Natural killer cell (primary cell): ENCODE measurements around the gene GMPR2. TPM values are rescaled to one million over a fixed set of nuclear protein-coding genes. Genes with fewer than 3 reads are reported as not detected.

Experiments
- ATAC-seq, 3 donors: fragments of 150-1000 bp in 2 of 3; fragments of 200-7000 bp in 1 of 3; cut with Tn5 transposase; 1 replicate in 1 of 3; 2 replicates in 2 of 3; pipeline ENCODE4 v1.10.0; 2021; ENCODE audit warnings: mild to moderate bottlenecking in 2 of 3, moderate library complexity in 2 of 3
- DNase-seq, 2 donors: peaks; one replicate each; pipeline versions ENCODE4 v3.0.0 to v3.0.0-alpha.2; 2013 to 2021; ENCODE audit warnings: mixed read lengths in 1 of 2
- H3K27ac ChIP-seq: one replicate; pipeline ENCODE4 v1.5.1; 2013; ENCODE audit warnings: mild to moderate bottlenecking, low read length
- H3K27me3 ChIP-seq: one replicate; pipeline ENCODE4 v1.6.1; 2013; ENCODE audit warnings: low read length; ENCODE audit not compliant: control insufficient read depth, insufficient read depth
- H3K36me3 ChIP-seq: one replicate; pipeline ENCODE4 v1.6.1; 2013; ENCODE audit warnings: low read length; ENCODE audit not compliant: control insufficient read depth, insufficient read depth
- H3K4me1 ChIP-seq: one replicate; pipeline ENCODE4 v1.6.1; 2013; ENCODE audit warnings: low read length; ENCODE audit not compliant: control insufficient read depth, insufficient read depth
- H3K4me3 ChIP-seq: one replicate; pipeline ENCODE4 v1.5.1; 2013; ENCODE audit warnings: low read length
- H3K9me3 ChIP-seq: one replicate; pipeline ENCODE4 v1.6.1; 2013; ENCODE audit warnings: low read length; ENCODE audit not compliant: control insufficient read depth, insufficient read depth
- H3K27ac Mint-ChIP-seq, 2 donors: one replicate each; pipeline ENCODE4 v1.8.0; 2022; ENCODE audit warnings: mild to moderate bottlenecking in 2 of 2, mixed read lengths in 2 of 2, moderate library complexity in 1 of 2
- H3K27me3 Mint-ChIP-seq, 2 donors: one replicate each; pipeline ENCODE4 v1.8.0; 2022; ENCODE audit warnings: low read depth in 2 of 2, mixed read lengths in 2 of 2
- H3K36me3 Mint-ChIP-seq: one replicate; pipeline ENCODE4 v1.8.0; 2022; ENCODE audit warnings: mixed read lengths
- H3K4me1 Mint-ChIP-seq, 2 donors: one replicate each; pipeline ENCODE4 v1.8.0; 2022; ENCODE audit warnings: mixed read lengths in 2 of 2
- H3K4me3 Mint-ChIP-seq: one replicate; pipeline ENCODE4 v1.8.0; 2022; ENCODE audit warnings: mild to moderate bottlenecking, moderate library complexity, mixed read lengths
- H3K9me3 Mint-ChIP-seq, 2 donors: one replicate each; pipeline ENCODE4 v1.8.0; 2022; ENCODE audit warnings: mixed read lengths in 2 of 2
- WGBS: methylation state at CpG from one replicate; pipeline ENCODE4 v1.1.7; 2013; ENCODE audit warnings: missing lambda C conversion rate; ENCODE audit not compliant: insufficient coverage; 5-methylcytosine and 5-hydroxymethylcytosine counted together
- intact Hi-C: fragments of 100-400 bp; cut with micrococcal nuclease; formaldehyde crosslinking; loops from one replicate; pipeline ENCODE4 v1.14.2; 2022
- total RNA-seq, 4 donors: library from RNA; stranded (reverse); fragments of 120-200 nt in 1 of 4; gene quantifications; one replicate each; pipeline versions ENCODE4 v1.2.3 to v1.2.4, GENCODE V29; 2013 to 2022
- TF ChIP-seq, protein P1 (sequence below): fragments of 200-600 bp; IDR thresholded peaks from one replicate; pipeline ENCODE4 v1.8.0; 2022; ENCODE audit warnings: antibody characterized with exemption

GMPR2 gene
- total RNA-seq, 3 donors from 2014 or later (not counting 1 experiment from before 2014, with no cell fraction given) = 46.5 to 63.3 (median 53.3) TPM

DNA sequence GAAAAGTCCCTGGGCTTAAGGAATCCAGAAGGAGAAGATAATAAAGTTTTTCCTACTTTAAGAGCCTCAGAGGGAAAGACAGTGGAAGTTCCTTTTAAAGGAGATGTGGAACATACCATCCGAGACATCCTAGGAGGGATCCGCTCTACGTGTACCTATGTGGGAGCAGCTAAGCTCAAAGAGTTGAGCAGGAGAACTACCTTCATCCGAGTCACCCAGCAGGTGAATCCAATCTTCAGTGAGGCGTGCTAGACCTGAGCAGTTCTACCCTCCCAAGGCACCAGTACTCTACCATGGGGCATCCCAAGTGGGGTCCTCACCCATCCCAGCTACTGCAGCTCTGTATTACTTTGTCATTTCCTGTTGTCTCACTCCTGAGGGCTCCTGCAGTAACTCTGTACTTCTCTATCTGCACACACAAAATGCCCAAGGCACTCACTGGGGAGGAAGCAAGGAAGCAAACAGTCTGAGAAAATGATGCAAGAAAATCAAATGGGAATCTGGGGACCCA is 5.9 kb downstream of the GMPR2 start:
- H3K4me3 Mint-ChIP-seq = no peak overlapping the region
- H3K9me3 Mint-ChIP-seq = no peaks in the 10 kb centered on the region
- intact Hi-C loops = no loop called here
- Histone ChIP-seq H3K9me3 (no peaks in the 10 kb centered on the region), H3K36me3 (peaks cover 66% of the 10 kb centered on the region), H3K27ac (no peak overlapping the region), H3K4me1 (peaks cover 32% of the 10 kb centered on the region), H3K4me3 (no peak overlapping the region), H3K27me3 (no peaks in the 10 kb centered on the region)
- H3K4me1 Mint-ChIP-seq = peaks cover 77 to 85% of the 10 kb centered on the region in 2 donors
- ATAC-seq = no peak
- DNase-seq = peak in 1 of 2 donors; percentile 3
- 96% methylated on average over 5 of the region's 5 CpGs for WGBS
- H3K36me3 Mint-ChIP-seq = peaks cover 22% of the 10 kb centered on the region
- TF ChIP-seq, protein P1, sequence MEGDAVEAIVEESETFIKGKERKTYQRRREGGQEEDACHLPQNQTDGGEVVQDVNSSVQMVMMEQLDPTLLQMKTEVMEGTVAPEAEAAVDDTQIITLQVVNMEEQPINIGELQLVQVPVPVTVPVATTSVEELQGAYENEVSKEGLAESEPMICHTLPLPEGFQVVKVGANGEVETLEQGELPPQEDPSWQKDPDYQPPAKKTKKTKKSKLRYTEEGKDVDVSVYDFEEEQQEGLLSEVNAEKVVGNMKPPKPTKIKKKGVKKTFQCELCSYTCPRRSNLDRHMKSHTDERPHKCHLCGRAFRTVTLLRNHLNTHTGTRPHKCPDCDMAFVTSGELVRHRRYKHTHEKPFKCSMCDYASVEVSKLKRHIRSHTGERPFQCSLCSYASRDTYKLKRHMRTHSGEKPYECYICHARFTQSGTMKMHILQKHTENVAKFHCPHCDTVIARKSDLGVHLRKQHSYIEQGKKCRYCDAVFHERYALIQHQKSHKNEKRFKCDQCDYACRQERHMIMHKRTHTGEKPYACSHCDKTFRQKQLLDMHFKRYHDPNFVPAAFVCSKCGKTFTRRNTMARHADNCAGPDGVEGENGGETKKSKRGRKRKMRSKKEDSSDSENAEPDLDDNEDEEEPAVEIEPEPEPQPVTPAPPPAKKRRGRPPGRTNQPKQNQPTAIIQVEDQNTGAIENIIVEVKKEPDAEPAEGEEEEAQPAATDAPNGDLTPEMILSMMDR = no peak
- peak overlapping the region; percentile 40 to 100 for H3K27ac Mint-ChIP-seq
- no peaks in the 10 kb centered on the region for H3K27me3 Mint-ChIP-seq

DNA sequence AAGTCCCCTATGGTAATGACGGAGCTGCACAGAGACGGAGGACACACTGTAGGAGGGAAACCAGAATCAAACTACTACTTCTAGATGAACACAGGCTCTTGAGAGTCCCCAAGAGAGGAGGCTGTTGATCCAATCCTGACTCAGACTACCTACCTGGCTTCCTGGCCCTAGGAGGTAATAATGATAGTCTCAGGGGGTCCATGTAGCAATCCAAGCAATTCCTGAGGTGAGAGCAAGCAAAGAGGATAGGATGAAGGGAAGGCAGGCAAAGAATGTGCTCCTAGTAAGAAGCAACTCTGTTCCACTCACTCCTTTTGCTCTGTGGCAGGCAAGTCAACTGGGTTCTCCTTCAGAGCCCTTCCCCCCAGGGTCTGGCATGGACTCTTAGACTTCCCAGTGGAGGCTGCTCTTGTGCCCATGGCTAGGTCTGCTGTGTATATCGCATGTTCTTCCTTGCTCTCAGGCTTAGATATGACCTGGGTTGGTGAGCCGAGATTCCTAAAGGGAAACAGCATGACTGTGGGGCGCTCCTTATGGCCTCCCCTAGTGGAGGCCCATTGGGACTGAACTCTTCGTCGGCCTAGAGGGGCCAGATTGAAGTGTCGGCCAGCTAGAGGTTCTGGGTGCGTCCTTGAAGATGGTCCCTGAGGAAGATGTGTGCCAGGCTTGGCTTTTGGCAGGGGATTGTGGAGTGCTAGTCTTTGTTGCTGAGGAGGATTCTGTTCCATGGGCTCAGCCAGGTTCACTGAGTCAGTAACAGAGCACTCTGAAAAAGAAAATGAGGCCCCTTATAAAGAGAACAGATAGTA is 7.6 kb downstream of the GMPR2 start:
- intact Hi-C loops = loop anchor here (5.0 to 10.0 kb wide), 2 partner anchors 72 to 194 kb away; partner anchors contain the start of genes LTB4R and LTB4R2
- H3K4me1 Mint-ChIP-seq = peaks cover 70 to 81% of the 10 kb centered on the region in 2 donors

DNA sequence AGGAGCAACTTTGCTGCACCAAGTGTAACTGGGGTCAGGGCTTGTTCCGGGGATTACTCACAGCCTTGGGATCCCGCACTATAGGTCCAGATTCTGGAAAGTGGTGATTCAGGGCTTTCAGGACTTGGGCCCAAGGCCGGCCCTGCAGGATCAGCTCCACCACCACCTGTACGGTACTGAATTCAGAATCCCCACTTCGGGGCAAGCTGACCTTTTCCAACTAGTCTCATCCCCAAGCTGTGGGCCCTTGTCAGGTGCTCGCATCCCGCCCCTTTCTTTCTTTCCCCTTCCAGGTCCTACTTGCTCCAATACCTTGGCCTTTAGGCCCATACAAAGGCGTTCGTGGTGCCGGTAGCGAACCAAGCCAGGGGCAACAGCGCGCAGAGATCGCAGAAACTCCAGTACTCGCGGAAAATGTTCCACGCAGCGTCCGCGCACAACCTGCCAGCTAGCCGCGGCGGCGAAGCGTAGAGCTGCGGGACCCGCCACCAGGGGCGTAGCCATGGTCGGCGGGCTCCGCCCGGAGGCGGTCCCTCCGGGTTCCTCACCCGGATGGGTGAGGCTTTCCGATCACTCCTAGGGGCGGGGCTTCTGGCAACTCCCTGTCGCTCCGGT is 9.2 kb downstream of the GMPR2 start:
- peak overlapping the region; percentile 97 for H3K27ac ChIP-seq
- no peaks in the 10 kb centered on the region for H3K9me3 Mint-ChIP-seq
- peaks cover 61 to 71% of the 10 kb centered on the region in 2 donors for H3K4me1 Mint-ChIP-seq
- peaks cover 13% of the 10 kb centered on the region for H3K36me3 Mint-ChIP-seq
- H3K4me3 ChIP-seq = peak overlapping the region; percentile 74
- H3K27ac Mint-ChIP-seq = peak overlapping the region; percentile 100
- H3K27me3 Mint-ChIP-seq = no peaks in the 10 kb centered on the region
- H3K36me3 ChIP-seq = peaks cover 41% of the 10 kb centered on the region
- H3K4me1 ChIP-seq = peaks cover 41% of the 10 kb centered on the region
- peak; percentile 79 to 92 (median 79) for ATAC-seq
- peak overlapping the region; percentile 98 for H3K4me3 Mint-ChIP-seq
- intact Hi-C loops = loop anchor here (1.0 to 10.0 kb wide), 7 partner anchors 10 to 451 kb away; partner anchors contain the start of genes DCAF11, GMPR2, LTB4R and LTB4R2
- DNase-seq = peak; percentile 92 to 97
- H3K9me3 ChIP-seq = no peaks in the 10 kb centered on the region
- TF ChIP-seq, protein P1 = peak; percentile 39
- no peaks in the 10 kb centered on the region for H3K27me3 ChIP-seq
- WGBS = 3% methylated on average over 39 of the region's 39 CpGs

More for the DNA sequence above, 7.6 kb downstream of the GMPR2 start:
- WGBS = 93% methylated on average over 9 of the region's 9 CpGs
- no peak overlapping the region for H3K4me3 ChIP-seq
- TF ChIP-seq, protein P1 = no peak
- DNase-seq (peak in 1 of 2 donors; percentile 11), ATAC-seq (no peak)
- Mint-ChIP-seq H3K9me3 (no peaks in the 10 kb centered on the region), H3K36me3 (peaks cover 22% of the 10 kb centered on the region), H3K27me3 (no peaks in the 10 kb centered on the region), H3K4me3 (peak overlapping the region; percentile 98), H3K27ac (peak overlapping the region; percentile 68 to 100)
- peaks cover 33% of the 10 kb centered on the region for H3K4me1 ChIP-seq
- H3K27ac ChIP-seq = no peak overlapping the region
- H3K27me3 ChIP-seq = no peaks in the 10 kb centered on the region
- H3K9me3 ChIP-seq = no peaks in the 10 kb centered on the region
- peaks cover 55% of the 10 kb centered on the region for H3K36me3 ChIP-seq
